GM12892 (cell line): ENCODE data around the gene SVIL.
"Not testable (repeated sequence)": the region's sequence is repeated elsewhere in the genome, so short reads cannot be mapped to it uniquely, and the experiment has no call there.

Experiments used
- POLR2A ChIP-seq: IDR thresholded peaks from 2 replicates; pipeline ENCODE4 v1.6.1; 2011; ENCODE audit warnings: low read depth, low read length, control low read depth
- TAF1 ChIP-seq: IDR thresholded peaks from 2 replicates; pipeline ENCODE4 v1.6.1; 2011; ENCODE audit warnings: low read depth, mild to moderate bottlenecking, control low read depth, low read length, borderline replicate concordance

- not testable (repeated sequence) for TF ChIP-seq TAF1, POLR2A
Observed at GRCh38 chr10:29487884-29488266, 146.9 kb downstream of the SVIL start.
